HCT116 (cell line): ENCODE measurements around the gene TMEM235. TPM values are rescaled to one million over a fixed set of nuclear protein-coding genes. Genes with fewer than 3 reads are reported as not detected.

ENCODE experiments used
- ATAC-seq: fragments of 200-7000 bp; cut with Tn5 transposase; 2 replicates; pipeline ENCODE4 v1.9.1; 2020; ENCODE audit warnings: mild to moderate bottlenecking, moderate library complexity
- BruUV-seq: library from RNA; stranded (reverse); fragments of 400-500 nt; replicated peaks from 2 replicates; lab custom pipeline; 2021; lab: Mats Ljungman, UMichigan
- CTCF ChIA-PET: fragments of 300-600 bp; sonication (Branson Sonifier 250); formaldehyde crosslinking; loops from one replicate; lab custom pipeline; 2021; ENCODE audit warnings: antibody characterized with exemption; lab: Charles Lee
- POLR2A ChIA-PET: fragments of 300-600, 350-600 bp; sonication (Branson Sonifier 250); formaldehyde crosslinking; loops from one replicate; lab custom pipeline; 2021; ENCODE audit warnings: antibody characterized with exemption; lab: Charles Lee
- RAD21 ChIA-PET, 2 experiments: fragments of 300-600 bp; sonication (Branson Sonifier 250); formaldehyde crosslinking; loops; one replicate each; lab custom pipeline; 2023; ENCODE audit warnings: low total read pairs in 2 of 2; ENCODE audit not compliant: uncharacterized antibody in 2 of 2, unreplicated experiment in 2 of 2, low non-redundant PET in 1 of 2; lab: Charles Lee
- DNase-seq: peaks from one replicate; pipeline ENCODE4 v3.0.0-alpha.2; 2010; ENCODE audit warnings: low read depth, low spot score
- H2AFZ ChIP-seq: fragments of 200-600 bp; shearing (Covaris generic), sonication (generic); 2 replicates; pipeline ENCODE4 v1.6.1; 2017; ENCODE audit warnings: low read depth, mixed run types, mixed read lengths, antibody characterized with exemption, low read length; ENCODE audit not compliant: poor library complexity, severe bottlenecking
- H3K27ac ChIP-seq: 2 replicates; pipeline ENCODE4 v1.5.1; 2012; ENCODE audit warnings: low read depth, low read length
- H3K27me3 ChIP-seq: fragments of 200-600 bp; sonication (generic); 2 replicates; pipeline ENCODE4 v1.6.1; 2016; ENCODE audit warnings: mixed run types, low read length, mixed read lengths; ENCODE audit not compliant: insufficient read depth
- H3K36me3 ChIP-seq, 2 experiments: fragments of 200-500 bp in 1 of 2; fragments of 200-600 bp in 1 of 2; sonication (Bioruptor generic) in 1 of 2; sonication (generic) in 1 of 2; 2 replicates each; pipeline versions ENCODE4 v1.5.1 to v1.6.1; 2014 to 2016; ENCODE audit warnings: low read length in 2 of 2, inconsistent platforms in 1 of 2, mixed read lengths in 1 of 2, mixed run types in 1 of 2; ENCODE audit not compliant: insufficient read depth in 2 of 2, control insufficient read depth in 1 of 2
- H3K4me1 ChIP-seq, 2 experiments: fragments of 200-600 bp in 1 of 2; sonication (generic) in 1 of 2; 2 replicates each; pipeline versions ENCODE4 v1.5.1 to v1.6.1; 2012 to 2017; ENCODE audit warnings: low read length in 2 of 2, inconsistent platforms in 1 of 2, mild to moderate bottlenecking in 1 of 2, mixed read lengths in 1 of 2, mixed run types in 1 of 2, moderate library complexity in 1 of 2; ENCODE audit not compliant: insufficient read depth in 2 of 2, control insufficient read depth in 1 of 2
- H3K4me2 ChIP-seq: fragments of 200-600 bp; sonication (generic); 2 replicates; pipeline ENCODE4 v1.6.1; 2017; ENCODE audit warnings: mixed run types, low read length, mixed read lengths
- H3K4me3 ChIP-seq, 2 experiments: fragments of 200-600 bp in 1 of 2; sonication (generic) in 1 of 2; replicated peaks in 1 of 2; 2 replicates each; pipeline ENCODE4 v1.5.1; 2011 to 2016; ENCODE audit warnings: low read length in 2 of 2, control low read depth in 1 of 2, low read depth in 1 of 2, mild to moderate bottlenecking in 1 of 2, mixed read lengths in 1 of 2, mixed run types in 1 of 2
- H3K79me2 ChIP-seq: fragments of 200-600 bp; sonication (generic); 2 replicates; pipeline ENCODE4 v1.6.1; 2017; ENCODE audit warnings: mild to moderate bottlenecking, mixed run types, low read length, moderate library complexity, mixed read lengths; ENCODE audit not compliant: insufficient read depth
- H3K9ac ChIP-seq: fragments of 200-600 bp; sonication (generic); 2 replicates; pipeline ENCODE4 v1.6.1; 2016; ENCODE audit warnings: low read length, mixed read lengths
- H3K9me2 ChIP-seq: fragments of 200-600 bp; sonication (generic), shearing (Covaris generic); 2 replicates; pipeline ENCODE4 v1.6.1; 2017; ENCODE audit warnings: mixed run types, mild to moderate bottlenecking, moderate library complexity; ENCODE audit not compliant: insufficient read depth
- H3K9me3 ChIP-seq, 2 experiments: fragments of 200-500 bp in 1 of 2; fragments of 200-600 bp in 1 of 2; sonication (Bioruptor generic) in 1 of 2; sonication (generic) in 1 of 2; 2 replicates each; pipeline ENCODE4 v1.6.1; 2014 to 2017; ENCODE audit warnings: low read length in 2 of 2, mixed read lengths in 2 of 2, inconsistent platforms in 1 of 2, low read depth in 1 of 2, mild to moderate bottlenecking in 1 of 2, mixed run types in 1 of 2, moderate library complexity in 1 of 2; ENCODE audit not compliant: control insufficient read depth in 1 of 2, insufficient read depth in 1 of 2
- H4K20me1 ChIP-seq: fragments of 200-600 bp; sonication (generic), shearing (Covaris generic); 2 replicates; pipeline ENCODE4 v1.6.1; 2017; ENCODE audit warnings: mixed run types, mild to moderate bottlenecking, moderate library complexity; ENCODE audit not compliant: insufficient read depth
- CBX3 ChIP-seq: IDR thresholded peaks from 2 replicates; pipeline ENCODE4 v1.6.1; 2012; ENCODE audit warnings: low read depth
- CEBPB ChIP-seq: IDR thresholded peaks from 2 replicates; pipeline ENCODE4 v1.6.1; 2012; ENCODE audit warnings: low read depth
- CTCF ChIP-seq, 3 experiments: fragments of 200-600 bp in 1 of 3; sonication (generic) in 1 of 3; IDR thresholded peaks in 2 of 3; conservative IDR thresholded peaks in 1 of 3; 2 replicates each; pipeline ENCODE4 v1.5.1; 2012 to 2017; ENCODE audit warnings: low read depth in 2 of 3, low read length in 2 of 3, antibody characterized with exemption in 1 of 3, borderline replicate concordance in 1 of 3, control low read depth in 1 of 3, mild to moderate bottlenecking in 1 of 3, mixed read lengths in 1 of 3, mixed run types in 1 of 3, moderate library complexity in 1 of 3; ENCODE audit not compliant: insufficient read depth in 1 of 3
- EZH2phosphoT487 ChIP-seq: fragments of 200-600 bp; IDR thresholded peaks from 2 replicates; pipeline ENCODE4 v1.6.1; 2018; ENCODE audit warnings: antibody characterized with exemption, borderline replicate concordance
- FOSL1 ChIP-seq: IDR thresholded peaks from 2 replicates; pipeline ENCODE4 v1.6.1; 2012; ENCODE audit warnings: low read depth
- JUND ChIP-seq: IDR thresholded peaks from 2 replicates; pipeline ENCODE4 v1.6.1; 2012
- MAX ChIP-seq: IDR thresholded peaks from 2 replicates; pipeline ENCODE4 v1.6.1; 2012
- POLR2A ChIP-seq: IDR thresholded peaks from 2 replicates; pipeline ENCODE4 v1.7.0; 2011; ENCODE audit warnings: borderline replicate concordance; ENCODE audit not compliant: insufficient read depth, insufficient read length; ENCODE audit errors: extremely low read depth
- RAD21 ChIP-seq: IDR thresholded peaks from 2 replicates; pipeline ENCODE4 v1.6.1; 2012; ENCODE audit warnings: low read depth, mild to moderate bottlenecking
- SIN3A ChIP-seq: IDR thresholded peaks from 2 replicates; pipeline ENCODE4 v1.6.1; 2012; ENCODE audit warnings: low read depth
- SP1 ChIP-seq: IDR thresholded peaks from 2 replicates; pipeline ENCODE4 v1.6.1; 2012; ENCODE audit warnings: low read depth
- SRF ChIP-seq: IDR thresholded peaks from 2 replicates; pipeline ENCODE4 v1.6.1; 2012; ENCODE audit warnings: low read depth
- TCF7L2 ChIP-seq: IDR thresholded peaks from 2 replicates; pipeline ENCODE4 v1.7.0; 2011; ENCODE audit warnings: borderline replicate concordance, inconsistent platforms; ENCODE audit not compliant: insufficient read depth, insufficient read length; ENCODE audit errors: extremely low read depth
- YY1 ChIP-seq: IDR thresholded peaks from 2 replicates; pipeline ENCODE4 v1.6.1; 2011; ENCODE audit warnings: low read length, low read depth, moderate library complexity, mild to moderate bottlenecking; ENCODE audit not compliant: insufficient replicate concordance; ENCODE audit errors: extremely low read depth
- ZBTB33 ChIP-seq: IDR thresholded peaks from 2 replicates; pipeline ENCODE4 v1.6.1; 2011; ENCODE audit warnings: mild to moderate bottlenecking, low read length, moderate library complexity; ENCODE audit not compliant: insufficient replicate concordance; ENCODE audit errors: extremely low read depth
- intact Hi-C: fragments of 100-400 bp; cut with micrococcal nuclease; formaldehyde crosslinking; loops from 2 replicates; pipeline ENCODE4 v1.10.0; 2022
- total RNA-seq: library from RNA; stranded (reverse); gene quantifications from one replicate; pipeline ENCODE4 v1.2.1, GENCODE V29; 2021; ENCODE audit not compliant: unreplicated experiment

TMEM235 gene
- total RNA-seq, 1 experiment from 2014 or later, result not detected

- peaks cover 7 to 13% of the 10 kb centered on the region in 2 experiments for H3K4me1 ChIP-seq
- H3K27ac ChIP-seq, result no peak overlapping the region
- no TSS peak for BruUV-seq
- no peaks in the 10 kb centered on the region for H3K9me2 ChIP-seq
- RAD21 ChIA-PET, result no interaction called here
- intact Hi-C loops, result no loop called here
- H3K36me3 ChIP-seq, result no peaks in the 10 kb centered on the region
- peaks cover 11% of the 10 kb centered on the region for H3K79me2 ChIP-seq
- no peak overlapping the region for H3K4me3 ChIP-seq
- POLR2A ChIA-PET, result interaction anchor here (0.6 kb wide), 1 partner anchor 1629 kb away, joined by 6 read pairs; the partner anchor contains the start of gene CBX4
- TF ChIP-seq CBX3, result no peak
- no peak for TF ChIP-seq SIN3A
- no peak for TF ChIP-seq EZH2phosphoT487
- no peak for TF ChIP-seq FOSL1
- no peak overlapping the region for H3K4me2 ChIP-seq
- no peak overlapping the region for H2AFZ ChIP-seq
- DNase-seq (no peak), ATAC-seq (no peak)
- CTCF ChIA-PET, result no interaction called here
- H3K9ac ChIP-seq, result no peak overlapping the region
- no peaks in the 10 kb centered on the region for H3K27me3 ChIP-seq
- H3K9me3 ChIP-seq, result no peaks in the 10 kb centered on the region
- no peaks in the 10 kb centered on the region for H4K20me1 ChIP-seq
Measured at GRCh38 chr17:78210111-78210510, 21.3 kb upstream of the TMEM235 start.

- ATAC-seq (no peak), DNase-seq (no peak)
- Histone ChIP-seq H3K9me2 (no peaks in the 10 kb centered on the region), H2AFZ (no peak overlapping the region), H3K9me3 (no peaks in the 10 kb centered on the region), H3K4me2 (no peak overlapping the region), H3K4me3 (no peak overlapping the region), H3K4me1 (peaks cover 13 to 20% of the 10 kb centered on the region in 2 experiments), H3K36me3 (peaks cover 0 to 5% of the 10 kb centered on the region in 2 experiments; a peak in 1 of 4 replicates), H3K27me3 (no peaks in the 10 kb centered on the region), H4K20me1 (no peaks in the 10 kb centered on the region), H3K27ac (no peak overlapping the region), H3K79me2 (peaks cover 20% of the 10 kb centered on the region), H3K9ac (no peak overlapping the region)
- TF ChIP-seq ZBTB33, result no peak
- no peak for TF ChIP-seq RAD21
- TF ChIP-seq CTCF (IDR thresholded peaks at IDR 0.05 in 2 of 3, conservative IDR thresholded peaks at IDR 0.05 in 1 of 3; ENCODE audit: borderline replicate concordance in 1 of 3, insufficient read depth in 1 of 3, low read depth in 2 of 3, low read length in 2 of 3), result no peak
- TF ChIP-seq SP1, result no peak
- no peak for TF ChIP-seq SIN3A
- no peak for TF ChIP-seq POLR2A
- TF ChIP-seq CEBPB, result no peak
- TF ChIP-seq CBX3, result no peak
- TF ChIP-seq TCF7L2, result no peak
- TF ChIP-seq FOSL1, result no peak
- no peak for TF ChIP-seq EZH2phosphoT487
- TF ChIP-seq JUND, result no peak
- no peak for TF ChIP-seq SRF
- no peak for TF ChIP-seq MAX
- no peak for TF ChIP-seq YY1
- BruUV-seq, result no TSS peak
- RAD21 ChIA-PET, result no interaction called here
- POLR2A ChIA-PET, result no interaction called here
- CTCF ChIA-PET, result no interaction called here
- intact Hi-C loops, result no loop called here
Measured at GRCh38 chr17:78211032-78211431, 20.4 kb upstream of the TMEM235 start.
